Duodenal mucosa (tissue), 2 donors: ENCODE results near the gene AIDA.

ENCODE experiments used
- H3K27ac ChIP-seq: one replicate; pipeline ENCODE4 v1.7.0; 2013; ENCODE audit warnings: low read depth, low read length
- H3K27me3 ChIP-seq, 2 donors: one replicate each; pipeline ENCODE4 v1.7.0; 2013; ENCODE audit warnings: low read length in 2 of 2, control low read depth in 1 of 2; ENCODE audit not compliant: insufficient read depth in 2 of 2, control insufficient read depth in 1 of 2
- H3K36me3 ChIP-seq, 2 donors: one replicate each; pipeline ENCODE4 v1.7.0; 2013; ENCODE audit warnings: low read length in 2 of 2, control low read depth in 1 of 2; ENCODE audit not compliant: insufficient read depth in 2 of 2, control insufficient read depth in 1 of 2
- H3K4me1 ChIP-seq, 2 donors: one replicate each; pipeline ENCODE4 v1.7.0; 2013; ENCODE audit warnings: low read length in 2 of 2, control low read depth in 1 of 2; ENCODE audit not compliant: insufficient read depth in 2 of 2, control insufficient read depth in 1 of 2
- H3K4me3 ChIP-seq, 2 donors: one replicate each; pipeline ENCODE4 v1.7.0; 2013; ENCODE audit warnings: low read length in 2 of 2, low read depth in 1 of 2
- H3K9ac ChIP-seq, 2 donors: one replicate each; pipeline ENCODE4 v1.7.0; 2013; ENCODE audit warnings: low read length in 2 of 2, low read depth in 1 of 2
- H3K9me3 ChIP-seq, 2 donors: one replicate each; pipeline ENCODE4 v1.7.0; 2013; ENCODE audit warnings: low read length in 2 of 2, control low read depth in 1 of 2; ENCODE audit not compliant: control insufficient read depth in 1 of 2

The AIDA gene

DNA sequence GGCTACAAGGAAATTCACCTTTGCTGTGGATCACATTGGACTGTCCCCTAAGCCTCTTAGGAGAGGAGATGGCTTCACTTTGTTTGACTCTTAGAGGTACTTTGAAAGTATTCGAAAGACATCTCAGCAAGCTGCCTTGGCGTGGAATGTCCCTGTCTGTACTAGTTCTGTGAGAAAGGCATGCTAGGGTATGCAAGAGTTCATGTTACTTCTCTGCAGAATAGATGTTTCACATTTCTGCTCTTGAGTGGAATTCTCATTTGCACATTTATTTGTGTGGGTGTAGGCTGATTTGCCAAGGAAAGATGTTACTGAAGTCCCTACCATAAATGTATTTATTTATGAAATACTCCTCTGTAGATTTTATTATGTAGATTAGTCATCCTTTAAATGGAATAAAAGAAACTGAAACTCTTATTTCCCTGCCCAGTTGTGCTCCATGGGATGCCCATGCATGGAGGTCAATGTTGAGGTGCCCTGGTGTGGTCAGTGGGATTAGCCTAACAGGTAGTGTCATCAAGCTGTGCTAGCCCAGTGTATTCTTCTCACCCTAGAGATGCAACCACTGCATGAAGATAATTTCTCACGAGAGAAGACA is 80.6 kb downstream of the AIDA start:
- H3K27me3 ChIP-seq, result no peaks in the 10 kb centered on the region
- H3K9me3 ChIP-seq, result no peaks in the 10 kb centered on the region
- H3K27ac ChIP-seq, result no peak overlapping the region
- H3K36me3 ChIP-seq, result peaks cover 33 to 80% of the 10 kb centered on the region in 2 donors
- H3K4me1 ChIP-seq, result no peaks in the 10 kb centered on the region
- no peak overlapping the region for H3K9ac ChIP-seq
- H3K4me3 ChIP-seq, result no peak overlapping the region

DNA sequence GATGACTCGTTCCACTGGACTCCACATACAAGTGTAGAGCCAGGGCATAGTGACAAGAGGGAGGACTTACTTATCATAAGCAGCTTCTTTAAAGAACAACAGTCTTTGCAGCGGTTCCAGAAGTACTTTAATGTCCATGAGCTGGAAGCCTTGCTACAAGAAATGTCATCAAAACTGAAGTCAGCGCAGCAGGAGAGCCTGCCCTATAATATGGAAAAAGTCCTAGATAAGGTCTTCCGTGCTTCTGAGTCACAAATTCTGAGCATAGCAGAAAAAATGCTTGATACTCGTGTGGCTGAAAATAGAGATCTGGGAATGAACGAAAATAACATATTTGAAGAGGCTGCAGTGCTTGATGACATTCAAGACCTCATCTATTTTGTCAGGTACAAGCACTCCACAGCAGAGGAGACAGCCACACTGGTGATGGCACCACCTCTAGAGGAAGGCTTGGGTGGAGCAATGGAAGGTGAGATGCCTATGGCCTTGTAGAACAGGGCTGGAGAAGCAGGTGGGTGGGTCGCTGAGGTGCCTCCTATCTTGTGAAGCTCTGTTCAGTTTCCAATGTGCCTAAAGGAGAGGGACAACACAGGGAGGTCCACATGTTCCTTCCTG is 82.3 kb downstream of the AIDA start:
- H3K36me3 ChIP-seq, result peaks cover 37 to 86% of the 10 kb centered on the region in 2 donors
- no peak overlapping the region for H3K27ac ChIP-seq

DNA sequence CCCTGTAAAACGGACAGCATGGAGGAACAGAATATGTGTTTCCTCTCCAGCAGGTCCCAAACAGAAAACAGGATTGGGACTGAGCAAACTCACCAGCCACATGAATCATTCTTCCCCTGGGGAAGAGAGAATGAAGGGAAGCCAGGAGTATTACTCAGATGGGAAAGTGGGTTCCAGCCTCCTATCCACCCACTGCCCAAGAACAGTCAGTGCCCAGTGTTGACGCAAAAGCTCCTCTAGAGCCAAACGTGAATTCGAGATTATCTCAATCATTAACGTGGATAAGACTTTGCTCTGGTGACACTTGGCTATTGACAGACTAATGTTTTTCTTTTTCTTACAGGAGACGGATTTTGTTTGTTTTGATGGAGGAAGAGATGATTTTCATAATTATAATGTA is 85.1 kb downstream of the AIDA start:
- Histone ChIP-seq H3K36me3 (peaks cover 29 to 77% of the 10 kb centered on the region in 2 donors), H3K9me3 (no peaks in the 10 kb centered on the region), H3K4me1 (peaks cover 0 to 8% of the 10 kb centered on the region in 2 donors), H3K27me3 (no peaks in the 10 kb centered on the region), H3K4me3 (no peak overlapping the region), H3K9ac (no peak overlapping the region), H3K27ac (no peak overlapping the region)

More for the DNA sequence above, 82.3 kb downstream of the AIDA start:
- H3K4me1 ChIP-seq, result no peaks in the 10 kb centered on the region
- H3K27me3 ChIP-seq, result no peaks in the 10 kb centered on the region
- no peaks in the 10 kb centered on the region for H3K9me3 ChIP-seq
- H3K4me3 ChIP-seq, result no peak overlapping the region
- no peak overlapping the region for H3K9ac ChIP-seq

DNA sequence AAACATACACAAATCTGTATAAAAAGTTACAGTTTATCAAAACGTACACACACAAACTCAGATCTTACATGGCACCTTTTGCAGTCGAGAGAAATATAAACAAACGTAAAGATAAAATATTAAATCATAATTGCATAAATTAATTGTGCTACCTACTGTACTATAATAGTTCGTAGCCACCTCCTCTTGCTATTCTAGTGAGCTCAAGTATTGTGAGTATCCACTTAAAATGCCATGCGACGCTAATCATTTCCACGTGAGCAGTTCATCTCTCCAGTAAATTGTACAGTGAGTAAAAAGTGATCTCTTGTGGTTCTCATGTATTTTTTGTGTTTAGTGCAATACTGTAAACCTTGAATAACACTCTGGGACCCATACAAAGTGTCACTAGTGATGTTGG is 88.1 kb downstream of the AIDA start:
- H3K27ac ChIP-seq, result no peak overlapping the region
- peaks cover 19 to 49% of the 10 kb centered on the region in 2 donors for H3K36me3 ChIP-seq
- H3K4me3 ChIP-seq, result no peak overlapping the region
- H3K27me3 ChIP-seq, result no peaks in the 10 kb centered on the region
- H3K9me3 ChIP-seq, result no peaks in the 10 kb centered on the region
- H3K4me1 ChIP-seq, result peaks cover 5 to 16% of the 10 kb centered on the region in 2 donors
- H3K9ac ChIP-seq, result no peak overlapping the region

DNA sequence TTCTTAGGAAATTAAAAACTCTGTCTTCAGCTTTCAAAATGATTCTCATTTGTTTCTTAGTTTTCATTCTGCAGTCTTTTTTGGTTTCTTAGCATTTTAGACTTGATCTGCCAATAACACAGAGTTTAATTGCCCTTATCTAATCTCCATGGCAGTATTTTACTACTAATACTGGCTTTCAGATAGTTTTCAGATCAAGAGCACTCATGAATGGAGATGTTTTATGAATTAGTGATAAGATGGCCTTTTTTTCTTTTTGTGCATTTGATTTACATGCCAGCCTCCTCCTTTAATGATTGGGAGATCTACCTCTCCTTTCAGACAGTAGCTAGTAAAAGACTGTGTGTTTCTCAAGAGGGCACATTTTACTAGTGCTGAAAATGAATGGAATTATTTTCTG is 88.8 kb downstream of the AIDA start:
- H3K4me3 ChIP-seq, result no peak overlapping the region
- no peak overlapping the region for H3K9ac ChIP-seq
- no peaks in the 10 kb centered on the region for H3K9me3 ChIP-seq
- peaks cover 10 to 18% of the 10 kb centered on the region in 2 donors for H3K4me1 ChIP-seq
- no peak overlapping the region for H3K27ac ChIP-seq
- H3K36me3 ChIP-seq, result peaks cover 14 to 41% of the 10 kb centered on the region in 2 donors
- H3K27me3 ChIP-seq, result no peaks in the 10 kb centered on the region

DNA sequence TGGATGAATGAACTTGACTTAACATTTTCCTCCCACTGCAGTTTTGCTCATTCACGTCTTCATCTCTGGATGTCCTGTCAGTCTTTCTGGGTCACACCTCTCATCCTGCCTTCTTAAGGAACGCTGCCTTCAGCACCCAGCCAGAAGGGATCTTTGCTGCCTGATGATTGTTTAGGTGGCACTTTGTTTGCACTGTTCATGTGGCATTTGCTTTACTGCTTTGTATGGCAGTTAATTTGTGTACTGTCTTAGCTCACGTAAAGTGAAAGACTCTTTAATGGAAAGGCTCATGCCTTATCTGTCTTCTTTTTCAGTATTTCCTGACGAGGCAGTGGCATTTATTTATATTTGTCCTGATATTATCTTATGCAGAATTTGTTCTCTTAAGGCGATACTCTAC is 89.5 kb downstream of the AIDA start:
- peaks cover 14 to 34% of the 10 kb centered on the region in 2 donors for H3K36me3 ChIP-seq
- H3K9me3 ChIP-seq, result no peaks in the 10 kb centered on the region
- H3K27me3 ChIP-seq, result no peaks in the 10 kb centered on the region
- H3K4me3 ChIP-seq, result no peak overlapping the region
- peaks cover 10 to 18% of the 10 kb centered on the region in 2 donors for H3K4me1 ChIP-seq
- no peak overlapping the region for H3K27ac ChIP-seq
- no peak overlapping the region for H3K9ac ChIP-seq

DNA sequence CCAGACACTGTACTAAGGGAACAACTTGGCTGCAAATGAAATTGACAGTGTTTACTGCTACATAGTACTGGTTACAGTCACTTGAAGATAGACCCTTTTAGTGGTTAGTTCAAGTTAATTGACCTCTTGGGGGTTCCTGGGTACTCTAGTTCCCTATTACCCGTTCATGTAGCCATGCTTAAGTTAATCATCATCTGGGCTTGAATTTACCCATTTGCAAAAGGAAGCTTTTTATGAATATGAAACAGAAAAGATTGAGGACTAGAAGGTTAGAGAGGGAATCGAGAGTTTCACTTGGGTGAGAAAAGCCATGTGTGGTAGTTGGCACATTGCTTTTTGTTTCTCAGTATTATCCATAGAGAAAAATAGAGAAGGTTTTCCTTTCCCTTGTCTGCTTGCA is 91.7 kb downstream of the AIDA start:
- Histone ChIP-seq H3K27me3 (no peaks in the 10 kb centered on the region), H3K4me3 (no peak overlapping the region), H3K4me1 (peaks cover 18 to 19% of the 10 kb centered on the region in 2 donors), H3K9me3 (no peaks in the 10 kb centered on the region), H3K9ac (no peak overlapping the region), H3K36me3 (peaks cover 4 to 16% of the 10 kb centered on the region in 2 donors), H3K27ac (no peak overlapping the region)

DNA sequence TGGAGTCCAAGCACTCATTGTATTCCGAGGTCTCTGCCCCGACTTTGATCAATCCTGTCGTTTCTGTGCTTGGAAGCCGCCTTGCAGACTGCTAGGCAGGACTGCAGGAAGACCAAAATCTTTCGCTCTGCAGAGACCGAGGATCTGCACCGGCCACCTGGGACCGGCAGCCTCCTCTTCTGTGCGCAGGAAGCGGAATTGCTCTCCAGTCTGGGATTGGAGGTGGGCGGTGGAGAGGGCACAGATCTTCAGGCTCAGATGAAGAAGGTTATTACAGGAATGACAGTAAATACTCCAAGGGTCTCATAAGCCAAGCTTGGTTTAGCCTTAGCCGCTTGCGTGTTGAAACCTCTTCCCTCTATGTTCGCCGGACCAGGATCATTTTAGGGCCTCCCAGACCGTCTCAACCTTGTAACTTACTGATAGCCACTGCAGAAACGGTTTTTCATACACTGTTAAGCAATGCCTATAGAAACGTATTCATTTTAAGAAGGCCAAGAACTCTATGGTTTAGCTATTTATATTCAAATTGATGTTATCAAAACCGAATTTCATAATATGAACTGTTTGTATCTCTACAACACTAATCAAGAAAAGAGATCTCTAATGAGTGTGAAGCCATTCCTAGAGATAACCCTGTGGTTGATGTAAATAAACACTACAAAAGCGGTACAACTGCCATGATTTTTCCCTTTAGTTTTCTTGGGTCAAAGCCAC is 93.3 kb downstream of the AIDA start:
- H3K9ac ChIP-seq, result peak overlapping the region; percentile 56 to 63
- no peak overlapping the region for H3K27ac ChIP-seq
- H3K4me3 ChIP-seq, result peak overlapping the region; percentile 77 to 82
- peaks cover 18 to 19% of the 10 kb centered on the region in 2 donors for H3K4me1 ChIP-seq
- no peaks in the 10 kb centered on the region for H3K27me3 ChIP-seq
- H3K36me3 ChIP-seq, result peaks cover 4 to 5% of the 10 kb centered on the region in 2 donors
- no peaks in the 10 kb centered on the region for H3K9me3 ChIP-seq
